H1 (cell line): Measurements from ENCODE around the gene RAB43. TPM values are rescaled to one million over a fixed set of nuclear protein-coding genes. Genes with fewer than 3 reads are reported as not detected.
A peak's percentile ranks its signal among the peaks of the same experiment; 100 is the strongest.

Experiments
- CTCF ChIA-PET: fragments of 300-600 bp; sonication (Branson Sonifier 250); formaldehyde crosslinking; loops from one replicate; lab custom pipeline; 2021; ENCODE audit not compliant: partially characterized antibody; lab: Charles Lee
- POLR2A ChIA-PET: fragments of 300-600 bp; sonication (Branson Sonifier 250); formaldehyde crosslinking; loops from one replicate; lab custom pipeline; 2021; ENCODE audit warnings: inconsistent platforms; ENCODE audit not compliant: partially characterized antibody; lab: Charles Lee
- DNase-seq, 2 experiments: peaks; one replicate each; pipeline versions ENCODE4 v3.0.0 to v3.0.0-alpha.2; 2010 to 2022; ENCODE audit warnings: low spot score in 2 of 2, low read depth in 1 of 2, mixed read lengths in 1 of 2
- FAIRE-seq: peaks from 2 replicates; lab custom pipeline; 2011; peaks lifted over from hg19 to GRCh38; lab: Jason Lieb, UNC
- H2AFZ ChIP-seq: 2 replicates; pipeline ENCODE4 v1.8.1; 2012; ENCODE audit warnings: low read length, inconsistent platforms
- H2AK5ac ChIP-seq: 2 replicates; pipeline ENCODE4 v1.6.1; 2013; ENCODE audit warnings: low read depth, low read length
- H2BK120ac ChIP-seq: replicated peaks from 2 replicates; pipeline ENCODE3; 2013; ENCODE audit warnings: low read depth, low read length, inconsistent platforms
- H2BK12ac ChIP-seq: 2 replicates; pipeline ENCODE4 v1.6.1; 2013; ENCODE audit warnings: low read depth, low read length
- H2BK15ac ChIP-seq: 2 replicates; pipeline ENCODE4 v1.6.1; 2013; ENCODE audit warnings: low read length
- H2BK20ac ChIP-seq: 2 replicates; pipeline ENCODE4 v1.6.1; 2013; ENCODE audit warnings: low read length
- H2BK5ac ChIP-seq: 2 replicates; pipeline ENCODE4 v1.6.1; 2013; ENCODE audit warnings: low read depth, low read length
- H3K14ac ChIP-seq: 2 replicates; pipeline ENCODE4 v1.6.1; 2013; ENCODE audit warnings: inconsistent platforms; ENCODE audit not compliant: insufficient read length
- H3K18ac ChIP-seq: 2 replicates; pipeline ENCODE4 v1.6.1; 2013; ENCODE audit warnings: low read length; ENCODE audit errors: extremely low read depth
- H3K23ac ChIP-seq: 2 replicates; pipeline ENCODE4 v1.6.1; 2013; ENCODE audit warnings: inconsistent platforms; ENCODE audit not compliant: insufficient read length
- H3K23me2 ChIP-seq: 2 replicates; pipeline ENCODE4 v1.6.1; 2013; ENCODE audit warnings: low read depth, low read length
- H3K27ac ChIP-seq: 2 replicates; pipeline ENCODE4 v1.6.1; 2011; ENCODE audit warnings: low read depth, low read length, inconsistent platforms
- H3K27me3 ChIP-seq, 4 experiments: replicated peaks in 1 of 4; 1 replicate in 1 of 4; 2 replicates in 3 of 4; pipeline versions ENCODE4 v1.6.1 to v1.8.1; 2011 to 2013; ENCODE audit warnings: low read length in 3 of 4, mild to moderate bottlenecking in 3 of 4, inconsistent platforms in 2 of 4, mixed read lengths in 2 of 4, moderate library complexity in 1 of 4; ENCODE audit not compliant: control insufficient read depth in 3 of 4, insufficient read depth in 3 of 4; ENCODE audit errors: extremely low read depth in 1 of 4
- H3K36me3 ChIP-seq, 4 experiments: 2 replicates each; pipeline versions ENCODE4 v1.6.1 to v1.8.1; 2011 to 2013; ENCODE audit warnings: mild to moderate bottlenecking in 4 of 4, low read length in 3 of 4, moderate library complexity in 2 of 4, control low read depth in 1 of 4, inconsistent platforms in 1 of 4; ENCODE audit not compliant: insufficient read depth in 4 of 4, control insufficient read depth in 2 of 4
- H3K4ac ChIP-seq: replicated peaks from 2 replicates; pipeline ENCODE3; 2013; ENCODE audit warnings: low read length, low read depth, mixed read lengths, inconsistent platforms; ENCODE audit not compliant: insufficient read length
- H3K4me1 ChIP-seq, 4 experiments: replicated peaks in 1 of 4; 1 replicate in 1 of 4; 2 replicates in 3 of 4; pipeline versions ENCODE4 v1.6.1 to v1.8.1; 2011 to 2013; ENCODE audit warnings: low read length in 3 of 4, inconsistent platforms in 2 of 4, mixed read lengths in 1 of 4; ENCODE audit not compliant: insufficient read depth in 4 of 4, control insufficient read depth in 3 of 4
- H3K4me2 ChIP-seq, 2 experiments: 2 replicates each; pipeline versions ENCODE4 v1.6.1 to v1.8.1; 2011 to 2013; ENCODE audit warnings: low read depth in 2 of 2, low read length in 2 of 2, control low read depth in 1 of 2, inconsistent platforms in 1 of 2, mild to moderate bottlenecking in 1 of 2; ENCODE audit not compliant: insufficient read depth in 1 of 2
- H3K4me3 ChIP-seq, 4 experiments: fragments of 200-600, 300-600 bp in 1 of 4; sonication (generic), shearing (Covaris generic), sonication (Bioruptor Twin) in 1 of 4; 2 replicates each; pipeline versions ENCODE4 v1.5.1 to v1.8.1; 2011 to 2016; ENCODE audit warnings: low read length in 4 of 4, low read depth in 3 of 4, control low read depth in 2 of 4, inconsistent platforms in 2 of 4, mild to moderate bottlenecking in 2 of 4, mixed read lengths in 1 of 4, moderate library complexity in 1 of 4; ENCODE audit not compliant: insufficient read depth in 2 of 4; ENCODE audit errors: extremely low read depth in 1 of 4
- H3K56ac ChIP-seq: replicated peaks from 2 replicates; pipeline ENCODE3; 2013; ENCODE audit warnings: low read depth, mild to moderate bottlenecking, mixed read lengths, low read length, inconsistent platforms; ENCODE audit not compliant: insufficient read length
- H3K79me1 ChIP-seq: 2 replicates; pipeline ENCODE4 v1.6.1; 2013; ENCODE audit warnings: low read depth, low read length, control low read depth
- H3K79me2 ChIP-seq, 2 experiments: 2 replicates each; pipeline versions ENCODE4 v1.6.1 to v1.8.1; 2012 to 2013; ENCODE audit warnings: low read length in 2 of 2, mild to moderate bottlenecking in 2 of 2, inconsistent platforms in 1 of 2; ENCODE audit not compliant: insufficient read depth in 2 of 2, control insufficient read depth in 1 of 2
- H3K9ac ChIP-seq, 4 experiments: replicated peaks in 1 of 4; 1 replicate in 1 of 4; 2 replicates in 3 of 4; pipeline versions ENCODE4 v1.6.1 to v1.8.1; 2011 to 2013; ENCODE audit warnings: low read depth in 3 of 4, low read length in 3 of 4, control low read depth in 2 of 4, mild to moderate bottlenecking in 2 of 4, moderate library complexity in 2 of 4, inconsistent platforms in 1 of 4; ENCODE audit errors: extremely low read depth in 1 of 4
- H3K9me3 ChIP-seq, 2 experiments: 2 replicates each; pipeline versions ENCODE4 v1.6.1 to v1.8.1; 2012 to 2013; ENCODE audit warnings: mild to moderate bottlenecking in 2 of 2, moderate library complexity in 2 of 2, control low read depth in 1 of 2, inconsistent platforms in 1 of 2, low read depth in 1 of 2, low read length in 1 of 2, mixed read lengths in 1 of 2; ENCODE audit not compliant: insufficient read depth in 2 of 2
- H4K20me1 ChIP-seq, 2 experiments: replicated peaks in 1 of 2; 2 replicates each; pipeline versions ENCODE3 to v1.8.1; 2011 to 2013; ENCODE audit warnings: inconsistent platforms in 2 of 2, low read length in 2 of 2, mild to moderate bottlenecking in 1 of 2; ENCODE audit not compliant: insufficient read depth in 2 of 2, control insufficient read depth in 1 of 2
- H4K5ac ChIP-seq: 2 replicates; pipeline ENCODE4 v1.6.1; 2013; ENCODE audit warnings: low read length, low read depth, mixed read lengths, inconsistent platforms; ENCODE audit not compliant: insufficient read length
- H4K8ac ChIP-seq: 2 replicates; pipeline ENCODE4 v1.8.0; 2013; ENCODE audit warnings: mild to moderate bottlenecking, moderate library complexity, low read length, inconsistent platforms; ENCODE audit not compliant: insufficient read depth; ENCODE audit errors: extremely low read depth
- H4K91ac ChIP-seq: replicated peaks from 2 replicates; pipeline ENCODE3; 2013; ENCODE audit warnings: low read length, mixed read lengths, inconsistent platforms; ENCODE audit not compliant: insufficient read length
- BCL11A ChIP-seq, 2 experiments: IDR thresholded peaks; one replicate each; pipeline ENCODE4 v1.6.1; 2011; ENCODE audit warnings: low read depth in 2 of 2, low read length in 2 of 2, mild to moderate bottlenecking in 2 of 2
- GTF2F1 ChIP-seq: IDR thresholded peaks from 2 replicates; pipeline ENCODE4 v1.6.1; 2012; ENCODE audit warnings: low read depth, low read length, improper control_type of control experiment, borderline replicate concordance
- HDAC2 ChIP-seq, 2 experiments: fragments of 300-600 bp in 1 of 2; sonication (generic) in 1 of 2; IDR thresholded peaks; 2 replicates each; pipeline ENCODE4 v1.6.1; 2011 to 2012; ENCODE audit warnings: low read depth in 2 of 2, low read length in 2 of 2, mild to moderate bottlenecking in 2 of 2, moderate library complexity in 2 of 2, borderline replicate concordance in 1 of 2, inconsistent platforms in 1 of 2
- HDAC6 ChIP-seq: IDR thresholded peaks from one replicate; pipeline ENCODE4 v1.7.1; 2012; ENCODE audit warnings: low read depth, mild to moderate bottlenecking, inconsistent platforms, low read length, moderate library complexity
- POLR2A ChIP-seq, 2 experiments: IDR thresholded peaks; 1 replicate in 1 of 2; 2 replicates in 1 of 2; pipeline ENCODE4 v1.6.1; 2011; ENCODE audit warnings: low read depth in 2 of 2, low read length in 2 of 2, mild to moderate bottlenecking in 2 of 2; ENCODE audit errors: control extremely low read depth in 1 of 2
- RBBP5 ChIP-seq: IDR thresholded peaks from 2 replicates; pipeline ENCODE4 v1.7.1; 2012; ENCODE audit warnings: low read depth, mild to moderate bottlenecking, inconsistent platforms, low read length, moderate library complexity, borderline replicate concordance
- SP4 ChIP-seq: IDR thresholded peaks from 2 replicates; pipeline ENCODE4 v1.6.1; 2012; ENCODE audit warnings: low read length, inconsistent platforms
- whole genome bisulfite sequencing, 2 experiments: shearing (Covaris generic) in 1 of 2; methylation state at CpG; one replicate each; pipeline versions ENCODE4 v1.1.6 to v1.1.7; 2013 to 2015; ENCODE audit warnings: low lambda C conversion rate in 2 of 2, mixed read lengths in 2 of 2, inconsistent platforms in 1 of 2, low coverage in 1 of 2, missing lambda C conversion rate in 1 of 2; ENCODE audit not compliant: insufficient replicate concordance in 2 of 2, insufficient coverage in 1 of 2, insufficient read length in 1 of 2; ENCODE audit errors: extremely low coverage in 1 of 2, missing lambda C conversion rate in 1 of 2; 5-methylcytosine and 5-hydroxymethylcytosine counted together
- polyA plus RNA-seq, 7 experiments: library from polyadenylated mRNA; depleted of rRNA in 3 of 7; stranded (reverse) in 5 of 7; unstranded in 2 of 7; fragments of >200 nt in 5 of 7; fragments of 200-250 nt in 2 of 7; gene quantifications; 1 replicate in 5 of 7; 2 replicates in 1 of 7; 4 replicates in 1 of 7; pipeline versions ENCODE4 v1.2.1 to v1.2.3, GENCODE V29; 2011 to 2013; ENCODE audit warnings: missing spikeins in 2 of 7, mixed read lengths in 2 of 7
- total RNA-seq: library from RNA; stranded (reverse); fragmentation: NEBNext Ultra II Directional; extraction: Animal tissue kit (Norgen Biotek cat#: 25700); gene quantifications from 2 replicates; pipeline ENCODE4 v1.2.1, GENCODE V29; 2021
- TF ChIP-seq, protein P1 (sequence below): IDR thresholded peaks from 2 replicates; pipeline ENCODE4 v1.6.1; 2012; ENCODE audit warnings: inconsistent platforms

RAB43 gene
- total and polyA plus RNA-seq, 2 of the 8 experiments (the other 6 are each of a cell fraction or from before 2014, with no cell fraction given), result 13.1 to 19.4 TPM

DNA sequence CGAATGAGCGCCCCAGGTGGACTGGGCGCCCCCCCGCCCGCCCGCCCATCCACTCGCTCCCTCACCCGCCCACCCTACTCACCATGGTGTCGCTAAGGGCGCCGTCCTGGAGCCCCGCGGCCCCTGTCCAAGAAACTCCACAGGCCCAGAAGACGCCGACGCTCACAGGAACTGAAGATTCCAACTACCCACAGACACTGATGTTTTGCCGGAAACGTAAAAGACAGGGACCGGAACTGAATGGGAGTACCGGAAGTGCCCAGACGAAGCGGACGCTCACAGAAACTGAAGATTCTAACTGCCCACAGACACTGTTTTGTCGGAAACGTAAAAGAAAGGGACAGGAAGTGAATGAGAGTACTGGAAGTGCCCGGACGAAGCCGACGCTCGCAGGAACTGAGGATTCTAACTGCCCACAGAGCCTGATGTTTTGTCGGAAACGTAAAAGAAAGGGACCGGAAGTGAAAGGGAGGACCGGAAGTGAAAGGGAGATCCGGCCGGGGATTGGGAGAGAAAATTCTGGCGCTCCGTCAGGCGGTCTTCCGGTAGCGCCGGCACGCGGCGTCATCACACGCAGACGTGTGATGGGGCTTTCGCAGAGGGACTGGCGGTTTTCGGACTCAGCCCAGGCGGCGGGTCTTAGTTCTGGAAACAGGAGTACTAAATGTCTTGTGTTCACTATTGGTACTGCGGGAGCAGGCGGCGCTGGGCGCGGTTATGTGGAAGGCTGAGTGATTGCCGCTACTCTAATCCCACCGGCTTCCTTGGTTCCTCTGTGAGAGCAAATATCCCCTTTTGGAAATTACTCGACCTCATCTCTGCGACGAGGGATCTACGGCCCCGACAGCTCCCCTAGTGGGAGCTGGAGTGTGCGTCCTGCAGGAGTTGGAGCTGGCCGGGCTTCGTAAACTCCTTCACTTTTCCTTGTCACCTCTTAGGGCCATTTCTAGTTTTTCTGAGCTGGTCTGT lies 39.6 kb upstream of the RAB43 start, which contains the start of gene ISY1:
ISY1 (minus strand) TSS at position 173 of the 969 bp plus-strand sequence; CDS start at position 85, 88 bp downstream.
- H2BK20ac ChIP-seq, result peak within 1 kb of the TSS; percentile 98; the same call in 1 of the 2 replicates
- H3K79me2 ChIP-seq, result peaks cover 5 to 19% of the 10 kb centered on the region in 2 experiments
- FAIRE-seq (peak; percentile 45), DNase-seq (peak; percentile 67 to 86)
- WGBS, 2 experiments, result 1% methylated on average over 67 of the region's 67 CpGs; no CpG with 5 or more reads in 1 of the 2 experiments
- H3K18ac ChIP-seq, result peak within 1 kb of the TSS; percentile 86
- H2AK5ac ChIP-seq, result no peak within 1 kb of the TSS
- peak within 1 kb of the TSS; percentile 100 for H2BK5ac ChIP-seq
- peak within 1 kb of the TSS; percentile 100; the same call in 1 of the 2 replicates for H2BK12ac ChIP-seq
- H3K23me2 ChIP-seq, result peaks cover 9% of the 10 kb centered on the region
- no peaks in the 10 kb centered on the region for H3K9me3 ChIP-seq
- peak within 1 kb of the TSS; percentile 99 for H3K56ac ChIP-seq
- no peak within 1 kb of the TSS for H3K23ac ChIP-seq
- peak within 1 kb of the TSS; percentile 88 to 99 (median 98) for H3K9ac ChIP-seq
- peak within 1 kb of the TSS; percentile 59 to 96 (median 94) for H3K4me3 ChIP-seq
- POLR2A ChIA-PET, result interaction anchor here (0.6 to 3.7 kb wide), 14 partner anchors 11 to 155 kb away, joined by 3 to 24 read pairs (median 6); partner anchors contain the start of genes COPG1, HMCES and RAB43
- no peaks in the 10 kb centered on the region for H3K27me3 ChIP-seq
- peaks cover 4% of the 10 kb centered on the region; the same call in 1 of the 2 replicates for H3K79me1 ChIP-seq
- CTCF ChIA-PET, result interaction anchor here (0.7 to 2.2 kb wide), 19 partner anchors 10 to 191 kb away, joined by 3 to 10 read pairs (median 4); partner anchors contain the start of gene RAB43
- peak within 1 kb of the TSS; percentile 100 for H2BK120ac ChIP-seq
- peak within 1 kb of the TSS; percentile 100 for H3K27ac ChIP-seq
- H3K4me1 ChIP-seq, result peaks cover 0 to 3% (median 1%) of the 10 kb centered on the region in 4 experiments; a peak in 4 of 7 replicates
- H2BK15ac ChIP-seq, result 0 out of 2 replicates have a peak within 1 kb of the TSS, but pooled peaks have one; percentile 90
- H3K14ac ChIP-seq, result no peak within 1 kb of the TSS
- peak within 1 kb of the TSS; percentile 100 for H2AFZ ChIP-seq
- peak within 1 kb of the TSS; percentile 100 for H4K8ac ChIP-seq
- peaks cover 4 to 11% (median 8%) of the 10 kb centered on the region in 4 experiments; a peak in 7 of 8 replicates for H3K36me3 ChIP-seq
- peak within 1 kb of the TSS; percentile 98 for H4K91ac ChIP-seq
- peak within 1 kb of the TSS; percentile 95 for H3K4ac ChIP-seq
- peak within 1 kb of the TSS; percentile 73 to 93 for H3K4me2 ChIP-seq
- peak within 1 kb of the TSS; percentile 99 for H4K5ac ChIP-seq
- H4K20me1 ChIP-seq, result peaks cover 0 to 1% of the 10 kb centered on the region in 2 experiments
- peak; percentile 59; the same call in 1 of the 2 replicates for TF ChIP-seq RBBP5
- TF ChIP-seq, protein P1, sequence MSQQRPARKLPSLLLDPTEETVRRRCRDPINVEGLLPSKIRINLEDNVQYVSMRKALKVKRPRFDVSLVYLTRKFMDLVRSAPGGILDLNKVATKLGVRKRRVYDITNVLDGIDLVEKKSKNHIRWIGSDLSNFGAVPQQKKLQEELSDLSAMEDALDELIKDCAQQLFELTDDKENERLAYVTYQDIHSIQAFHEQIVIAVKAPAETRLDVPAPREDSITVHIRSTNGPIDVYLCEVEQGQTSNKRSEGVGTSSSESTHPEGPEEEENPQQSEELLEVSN, result peak; percentile 82; the same call in 1 of the 2 replicates
- TF ChIP-seq GTF2F1, result no peak
- no peak for TF ChIP-seq HDAC6
- peak; percentile 93 to 97 for TF ChIP-seq POLR2A (IDR thresholded peaks at IDR 0.05; ENCODE audit: control extremely low read depth in 1 of 2, low read depth in 2 of 2, low read length in 2 of 2)
- no peak for TF ChIP-seq BCL11A (IDR thresholded peaks at IDR 0.05; ENCODE audit: low read depth in 2 of 2, low read length in 2 of 2)
- TF ChIP-seq HDAC2 (IDR thresholded peaks at IDR 0.05; ENCODE audit: borderline replicate concordance in 1 of 2, low read depth in 2 of 2, low read length in 2 of 2), result no peak
- peak; percentile 91; the same call in 1 of the 2 replicates for TF ChIP-seq SP4
